Natural killer cell treated with Interleukin-12 subunit alpha and Interleukin-12 subunit beta and Interleukin-15 and Interleukin-18, amount 100 ng/mL, for 72 hours (primary cell): ENCODE data around the gene N4BP2. TPM values are rescaled to one million over a fixed set of nuclear protein-coding genes. Genes with fewer than 3 reads are reported as not detected.
"Not testable (repeated sequence)": the region's sequence is repeated elsewhere in the genome, so short reads cannot be mapped to it uniquely, and the experiment has no call there.

Source experiments
- ATAC-seq, 2 donors: fragments of 150-1000 bp; cut with Tn5 transposase in 1 of 2; sonication (Bioruptor Pico), chemical (Tn5 transposase) in 1 of 2; 2 replicates each; pipeline ENCODE4 v1.10.0; 2021
- DNase-seq: peaks from one replicate; pipeline ENCODE4 v3.0.0; 2022; ENCODE audit warnings: low spot score
- H3K27ac Mint-ChIP-seq, 2 donors: 1 replicate in 1 of 2; 2 replicates in 1 of 2; pipeline ENCODE4 v1.8.0; 2022; ENCODE audit warnings: mixed read lengths in 2 of 2, mild to moderate bottlenecking in 1 of 2, moderate library complexity in 1 of 2
- H3K27me3 Mint-ChIP-seq, 2 donors: 1 replicate in 1 of 2; 2 replicates in 1 of 2; pipeline ENCODE4 v1.8.0; 2022; ENCODE audit warnings: mixed read lengths in 2 of 2
- H3K36me3 Mint-ChIP-seq: one replicate; pipeline ENCODE4 v1.8.0; 2022; ENCODE audit warnings: mixed read lengths
- H3K4me1 Mint-ChIP-seq, 2 donors: 1 replicate in 1 of 2; 2 replicates in 1 of 2; pipeline ENCODE4 v1.8.0; 2022; ENCODE audit warnings: low read depth in 2 of 2, mixed read lengths in 2 of 2, mild to moderate bottlenecking in 1 of 2
- H3K4me3 Mint-ChIP-seq: one replicate; pipeline ENCODE4 v1.8.0; 2022; ENCODE audit warnings: mixed read lengths
- H3K9me3 Mint-ChIP-seq: 2 replicates; pipeline ENCODE4 v1.8.0; 2022; ENCODE audit warnings: mixed read lengths
- total RNA-seq, 2 donors: library from RNA; stranded (reverse); gene quantifications; one replicate each; pipeline ENCODE4 v1.2.3, GENCODE V29; 2022

N4BP2 gene
- total RNA-seq, 2 donors from 2014 or later, result 17.6 to 19.4 TPM

DNA sequence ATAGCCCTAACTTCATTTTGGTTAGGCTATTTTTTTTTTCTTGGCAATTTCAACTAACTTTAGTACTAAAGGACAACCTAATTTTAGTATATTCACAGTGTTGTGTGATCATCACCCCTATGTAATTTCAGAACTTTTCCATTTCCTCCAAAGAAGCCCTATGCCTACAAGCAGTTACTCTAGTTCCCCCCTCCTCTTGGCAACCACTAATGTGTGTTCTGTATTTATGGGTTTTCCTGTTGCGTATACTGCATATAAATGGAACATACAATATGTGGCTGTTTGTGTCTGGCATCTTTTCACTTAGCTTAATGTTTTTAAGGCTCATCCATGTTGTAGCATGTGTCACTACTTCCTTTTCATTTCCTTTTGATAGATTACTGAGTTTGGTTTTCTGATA is 57.6 kb downstream of the N4BP2 start:
- no peak for DNase-seq
- H3K27me3 Mint-ChIP-seq, result no peaks in the 10 kb centered on the region
- no peaks in the 10 kb centered on the region for H3K4me1 Mint-ChIP-seq
- H3K4me3 Mint-ChIP-seq, result no peak overlapping the region
- ATAC-seq, result no peak
- H3K36me3 Mint-ChIP-seq, result no peaks in the 10 kb centered on the region
- H3K27ac Mint-ChIP-seq, result no peak overlapping the region
- no peaks in the 10 kb centered on the region for H3K9me3 Mint-ChIP-seq

DNA sequence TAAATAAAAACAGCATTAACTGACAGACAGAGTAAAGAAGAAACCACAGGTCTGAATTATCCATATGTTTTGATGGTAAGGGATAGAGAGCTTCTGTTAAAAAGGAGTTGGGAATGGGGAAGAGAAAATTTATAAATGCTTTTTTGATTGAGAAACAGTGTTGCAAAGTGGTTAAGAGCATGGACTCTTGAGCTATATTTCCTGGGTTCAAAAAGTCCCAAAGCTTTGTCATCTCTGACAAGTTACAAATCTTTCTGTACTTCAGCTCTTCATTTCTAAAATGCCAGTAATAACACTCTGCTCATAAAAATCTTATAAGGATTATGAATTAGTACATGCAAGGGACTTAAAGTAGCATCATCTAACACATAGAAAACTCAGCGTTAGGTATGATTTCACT is 62.2 kb downstream of the N4BP2 start:
- no peaks in the 10 kb centered on the region for H3K9me3 Mint-ChIP-seq
- H3K27me3 Mint-ChIP-seq, result no peaks in the 10 kb centered on the region
- H3K36me3 Mint-ChIP-seq, result peaks cover 5% of the 10 kb centered on the region
- DNase-seq, result no peak
- H3K4me1 Mint-ChIP-seq, result peaks cover 3 to 5% of the 10 kb centered on the region in 2 donors
- peak overlapping the region in 1 of 2 donors; percentile 20 for H3K27ac Mint-ChIP-seq
- H3K4me3 Mint-ChIP-seq, result no peak overlapping the region
- no peak for ATAC-seq

DNA sequence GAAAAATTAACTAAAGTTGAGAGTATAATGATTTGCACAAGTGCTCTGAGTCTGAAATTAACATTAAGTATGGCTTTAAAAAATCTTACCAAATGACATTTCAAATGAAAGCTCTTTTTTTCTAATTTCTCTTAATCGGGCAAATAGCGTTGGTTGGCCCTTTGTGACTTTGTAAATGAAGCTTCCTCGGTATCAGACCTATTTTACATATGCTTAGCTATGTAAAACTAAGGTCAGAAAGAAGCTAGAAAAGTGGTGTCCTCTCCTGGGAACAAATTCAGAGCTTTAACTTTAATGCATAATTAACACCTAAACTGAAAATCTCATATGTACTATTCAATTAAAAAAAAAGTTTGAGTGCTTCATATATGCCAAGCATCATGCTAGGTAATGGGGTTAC is 62.7 kb downstream of the N4BP2 start:
- ATAC-seq (no peak), DNase-seq (no peak)
- H3K36me3 Mint-ChIP-seq, result peaks cover 5% of the 10 kb centered on the region
- peaks cover 3 to 5% of the 10 kb centered on the region in 2 donors for H3K4me1 Mint-ChIP-seq
- H3K4me3 Mint-ChIP-seq, result no peak overlapping the region
- no peak overlapping the region for H3K27ac Mint-ChIP-seq
- no peaks in the 10 kb centered on the region for H3K9me3 Mint-ChIP-seq
- no peaks in the 10 kb centered on the region for H3K27me3 Mint-ChIP-seq

DNA sequence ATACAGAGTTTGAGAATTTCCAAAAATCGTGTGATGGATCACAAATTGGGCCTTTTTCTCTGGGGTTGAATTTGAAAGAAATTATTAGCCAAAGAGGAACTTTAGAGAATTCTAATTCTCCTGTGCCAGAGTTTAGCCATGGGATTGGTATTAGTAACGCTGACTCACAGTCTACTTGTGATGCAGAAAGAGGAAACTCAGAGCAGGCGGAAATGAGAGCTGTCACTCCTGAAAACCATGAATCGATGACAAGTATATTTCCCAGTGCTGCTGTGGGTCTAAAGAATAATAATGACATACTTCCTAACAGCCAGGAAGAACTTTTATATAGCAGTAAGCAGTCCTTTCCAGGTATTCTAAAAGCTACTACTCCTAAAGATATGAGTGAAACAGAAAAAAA is 64.9 kb downstream of the N4BP2 start:
- Mint-ChIP-seq H3K27ac (no peak overlapping the region), H3K9me3 (no peaks in the 10 kb centered on the region), H3K4me1 (peaks cover 5 to 6% of the 10 kb centered on the region in 2 donors), H3K36me3 (peaks cover 5% of the 10 kb centered on the region), H3K4me3 (no peak overlapping the region), H3K27me3 (no peaks in the 10 kb centered on the region)
- no peak for DNase-seq
- peak in 1 of 2 donors; percentile 68 for ATAC-seq

DNA sequence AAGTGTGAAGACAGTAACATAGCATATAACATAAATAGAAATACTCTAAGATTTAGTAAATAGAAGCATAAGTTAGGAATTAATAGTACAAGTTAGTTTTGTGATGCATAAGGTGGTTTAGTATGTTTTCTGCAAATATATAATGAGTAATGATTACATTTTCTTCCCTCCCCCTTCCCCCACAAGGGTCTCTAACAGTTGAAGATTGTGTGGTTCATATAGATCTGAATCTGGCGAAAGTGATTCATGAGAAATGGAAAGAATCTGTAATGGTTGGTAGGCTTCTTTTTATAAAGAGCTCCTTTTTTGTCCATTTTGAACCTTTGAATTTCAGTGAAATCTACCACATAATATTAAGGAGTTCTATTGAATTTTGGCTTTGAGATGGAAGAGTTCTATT is 66.3 kb downstream of the N4BP2 start:
- Mint-ChIP-seq H3K27me3 (no peaks in the 10 kb centered on the region), H3K9me3 (no peaks in the 10 kb centered on the region), H3K27ac (no peak overlapping the region), H3K4me3 (no peak overlapping the region), H3K36me3 (peaks cover 5% of the 10 kb centered on the region), H3K4me1 (peaks cover 5 to 6% of the 10 kb centered on the region in 2 donors)
- DNase-seq, result no peak
- no peak for ATAC-seq

DNA sequence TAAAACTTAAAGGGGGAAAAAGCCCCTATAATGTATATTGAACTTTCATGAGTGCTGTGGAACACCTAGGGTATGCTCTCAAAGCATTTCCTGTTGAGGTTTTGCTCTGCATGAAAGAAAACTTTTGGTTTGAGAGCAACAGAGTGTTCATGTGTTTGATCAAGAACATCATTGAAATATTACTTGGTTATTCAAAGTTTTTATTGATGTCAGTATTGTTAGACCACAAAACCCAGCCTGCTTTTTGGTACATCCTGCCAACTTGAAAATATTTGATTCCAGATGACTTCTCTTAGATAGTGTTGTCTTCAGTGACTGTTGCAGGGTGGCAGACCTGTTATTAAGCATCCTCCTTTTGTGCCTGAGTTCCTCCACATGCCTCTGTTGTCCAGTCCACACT is 68.0 kb downstream of the N4BP2 start:
- no peak for ATAC-seq
- H3K27me3 Mint-ChIP-seq, result no peaks in the 10 kb centered on the region

DNA sequence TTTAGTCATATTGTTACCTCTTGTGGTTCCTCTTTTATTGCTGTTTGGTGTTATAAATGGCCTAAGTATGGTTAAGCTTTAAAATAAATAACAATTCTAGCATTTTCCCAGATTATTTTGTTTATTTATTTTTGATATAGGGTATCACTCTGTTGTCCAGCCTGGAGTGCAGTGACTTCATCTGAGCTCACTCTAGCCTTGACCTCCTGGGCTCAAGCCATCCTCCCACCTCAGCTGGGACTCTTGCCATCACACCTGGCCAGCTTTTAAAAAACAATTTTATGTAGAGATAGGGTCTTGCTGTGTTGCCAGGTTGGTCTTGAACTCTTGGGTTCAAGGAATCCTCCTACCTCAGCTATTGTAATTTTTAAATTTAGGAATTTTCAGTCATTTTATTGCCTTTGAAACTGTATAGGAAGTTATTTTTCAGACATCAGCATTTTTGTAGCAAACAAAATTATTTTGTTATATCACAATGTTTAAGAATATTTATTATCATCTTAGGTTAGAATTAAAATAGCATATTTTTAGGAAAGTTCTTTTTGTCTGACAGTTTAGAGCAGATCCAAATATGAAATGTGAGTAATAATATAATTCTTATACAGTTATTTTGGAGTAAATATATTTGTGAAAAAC is 73.9 kb downstream of the N4BP2 start:
- Mint-ChIP-seq H3K27me3 (no peaks in the 10 kb centered on the region), H3K27ac (no peak overlapping the region), H3K4me1 (no peaks in the 10 kb centered on the region)

More for the DNA sequence above, 68.0 kb downstream of the N4BP2 start:
- H3K36me3 Mint-ChIP-seq, result peaks cover 5% of the 10 kb centered on the region
- no peaks in the 10 kb centered on the region for H3K9me3 Mint-ChIP-seq
- H3K4me1 Mint-ChIP-seq, result peaks cover 5 to 6% of the 10 kb centered on the region in 2 donors
- no peak overlapping the region for H3K27ac Mint-ChIP-seq
- DNase-seq, result no peak
- no peak overlapping the region for H3K4me3 Mint-ChIP-seq

DNA sequence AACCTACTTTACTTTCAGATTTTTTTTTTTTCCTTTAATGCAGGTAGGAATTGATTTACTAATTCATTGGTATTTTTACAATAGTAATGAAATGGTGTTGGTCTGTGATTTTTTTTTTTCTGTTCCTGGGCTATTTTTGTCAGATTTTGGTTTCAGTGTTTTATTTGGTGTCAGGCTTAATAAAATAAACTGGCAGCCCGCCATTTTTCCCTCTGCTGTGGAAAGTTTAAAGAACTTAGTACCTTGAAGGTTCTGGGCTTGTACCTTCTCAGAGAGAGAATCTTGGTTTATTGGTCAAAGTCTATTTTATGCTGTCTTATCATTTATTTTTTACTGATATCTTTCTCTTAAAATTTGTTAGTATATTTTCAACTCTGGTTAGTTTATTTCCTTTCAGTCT is 76.2 kb downstream of the N4BP2 start:
- DNase-seq (no peak), ATAC-seq (no peak)
- no peak overlapping the region for H3K27ac Mint-ChIP-seq
- peaks cover 0 to 3% of the 10 kb centered on the region in 2 donors for H3K4me1 Mint-ChIP-seq
- no peak overlapping the region for H3K4me3 Mint-ChIP-seq
- no peaks in the 10 kb centered on the region for H3K9me3 Mint-ChIP-seq
- peaks cover 6% of the 10 kb centered on the region for H3K36me3 Mint-ChIP-seq
- H3K27me3 Mint-ChIP-seq, result no peaks in the 10 kb centered on the region

More for the DNA sequence above, 73.9 kb downstream of the N4BP2 start:
- no peak overlapping the region for H3K4me3 Mint-ChIP-seq
- H3K36me3 Mint-ChIP-seq, result no peaks in the 10 kb centered on the region
- H3K9me3 Mint-ChIP-seq, result no peaks in the 10 kb centered on the region
- ATAC-seq (no peak), DNase-seq (no peak)

DNA sequence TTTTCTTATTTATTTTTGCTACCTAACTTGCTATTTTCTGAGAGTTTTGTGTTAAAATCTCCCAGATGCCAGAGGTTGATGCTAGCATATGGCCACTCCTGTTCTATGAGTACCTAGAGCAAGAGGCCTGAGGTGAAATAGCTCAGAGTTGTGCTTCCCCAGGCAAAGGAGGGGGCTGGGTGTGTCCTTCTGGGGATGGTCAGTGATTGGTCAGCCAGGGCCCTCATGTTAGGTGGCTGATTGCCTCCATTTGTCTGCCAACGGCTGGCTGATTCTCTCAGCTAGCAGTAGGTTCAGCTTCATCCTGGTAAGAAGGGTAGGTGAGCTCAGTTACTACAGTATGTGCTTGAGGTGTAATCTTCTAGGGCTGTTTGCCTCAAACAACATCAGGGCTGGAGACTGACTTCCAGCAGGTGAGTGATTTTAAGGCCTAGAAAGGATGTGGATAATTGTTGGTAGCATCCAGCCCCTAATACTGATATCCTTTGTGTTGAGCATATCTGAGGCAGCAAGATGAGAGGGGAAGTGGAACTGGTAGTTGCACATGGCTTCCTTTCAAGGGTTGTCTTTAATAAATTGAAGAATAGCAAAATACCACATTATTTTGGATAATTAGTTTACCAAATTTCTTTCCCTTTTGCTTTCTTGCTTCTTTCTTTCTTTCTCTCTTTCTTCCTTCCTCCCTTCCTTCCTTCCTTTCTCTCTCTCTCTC is 77.7 kb downstream of the N4BP2 start:
- no peaks in the 10 kb centered on the region for H3K27me3 Mint-ChIP-seq
- no peak overlapping the region for H3K4me3 Mint-ChIP-seq
- ATAC-seq (no peak), DNase-seq (no peak)
- peaks cover 6% of the 10 kb centered on the region for H3K36me3 Mint-ChIP-seq
- H3K9me3 Mint-ChIP-seq, result no peaks in the 10 kb centered on the region
- H3K27ac Mint-ChIP-seq, result no peak overlapping the region
- peaks cover 0 to 3% of the 10 kb centered on the region in 2 donors for H3K4me1 Mint-ChIP-seq

DNA sequence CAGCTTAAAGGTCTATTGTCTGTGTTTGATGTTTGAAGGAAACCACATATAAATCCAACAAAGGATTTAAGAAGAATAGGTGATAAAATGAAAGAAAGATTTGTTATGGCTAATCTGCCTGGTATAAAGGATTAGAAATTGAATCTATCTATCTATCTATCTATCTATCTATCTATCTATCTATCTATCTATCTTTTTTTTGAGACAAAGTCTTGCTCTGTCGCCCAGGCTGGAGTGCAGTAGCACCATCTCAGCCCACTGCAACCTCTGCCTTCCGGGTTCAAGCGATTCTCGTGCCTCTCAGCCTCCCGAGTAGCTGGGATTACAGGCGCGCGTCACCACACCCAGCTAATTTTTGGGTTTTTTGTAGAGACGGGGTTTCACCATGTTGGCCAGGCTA is 79.6 kb downstream of the N4BP2 start:
- H3K4me1 Mint-ChIP-seq, ATAC-seq, H3K4me3 Mint-ChIP-seq, H3K27me3 Mint-ChIP-seq, H3K9me3 Mint-ChIP-seq, H3K27ac Mint-ChIP-seq, DNase-seq: not testable (repeated sequence)
- H3K36me3 Mint-ChIP-seq, result peaks cover 11% of the 10 kb centered on the region

DNA sequence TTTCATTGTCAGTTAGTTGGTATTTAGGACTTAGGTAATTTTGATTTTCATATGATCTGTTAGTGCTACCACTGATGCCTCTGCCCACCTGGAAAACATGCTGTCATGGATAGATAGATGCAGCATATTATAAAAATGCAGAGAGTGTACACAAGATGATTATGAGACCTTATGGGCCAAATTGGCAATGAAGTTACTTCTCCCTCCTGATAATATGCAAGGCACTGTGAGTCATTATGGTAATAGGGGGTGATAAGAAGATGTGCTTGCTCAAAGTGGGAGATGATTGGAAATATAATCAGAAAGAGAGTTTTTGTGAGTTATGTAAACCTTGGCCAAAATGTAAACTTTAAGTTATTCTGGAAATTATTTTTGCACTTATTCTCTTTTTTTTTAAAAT is 83.5 kb downstream of the N4BP2 start:
- Mint-ChIP-seq H3K27ac (no peak overlapping the region), H3K27me3 (no peaks in the 10 kb centered on the region), H3K4me1 (peaks cover 0 to 3% of the 10 kb centered on the region in 2 donors), H3K9me3 (no peaks in the 10 kb centered on the region), H3K36me3 (peaks cover 11% of the 10 kb centered on the region), H3K4me3 (no peak overlapping the region)
- ATAC-seq, result no peak
- no peak for DNase-seq

DNA sequence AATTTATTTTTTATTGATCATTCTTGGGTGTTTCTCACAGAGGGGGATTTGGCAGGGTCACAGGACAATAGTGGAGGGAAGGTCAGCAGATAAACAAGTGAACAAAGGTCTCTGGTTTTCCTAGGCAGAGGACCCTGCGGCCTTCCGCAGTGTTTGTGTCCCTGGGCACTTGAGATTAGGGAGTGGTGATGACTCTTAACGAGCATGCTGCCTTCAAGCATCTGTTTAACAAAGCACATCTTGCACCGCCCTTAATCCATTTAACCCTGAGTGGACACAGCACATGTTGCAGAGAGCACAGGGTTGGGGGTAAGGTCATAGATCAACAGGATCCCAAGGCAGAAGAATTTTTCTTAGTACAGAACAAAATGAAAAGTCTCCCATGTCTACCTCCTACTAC is 83.9 kb downstream of the N4BP2 start:
- not testable (repeated sequence) for H3K9me3 Mint-ChIP-seq, ATAC-seq
- H3K36me3 Mint-ChIP-seq, result peaks cover 11% of the 10 kb centered on the region

DNA sequence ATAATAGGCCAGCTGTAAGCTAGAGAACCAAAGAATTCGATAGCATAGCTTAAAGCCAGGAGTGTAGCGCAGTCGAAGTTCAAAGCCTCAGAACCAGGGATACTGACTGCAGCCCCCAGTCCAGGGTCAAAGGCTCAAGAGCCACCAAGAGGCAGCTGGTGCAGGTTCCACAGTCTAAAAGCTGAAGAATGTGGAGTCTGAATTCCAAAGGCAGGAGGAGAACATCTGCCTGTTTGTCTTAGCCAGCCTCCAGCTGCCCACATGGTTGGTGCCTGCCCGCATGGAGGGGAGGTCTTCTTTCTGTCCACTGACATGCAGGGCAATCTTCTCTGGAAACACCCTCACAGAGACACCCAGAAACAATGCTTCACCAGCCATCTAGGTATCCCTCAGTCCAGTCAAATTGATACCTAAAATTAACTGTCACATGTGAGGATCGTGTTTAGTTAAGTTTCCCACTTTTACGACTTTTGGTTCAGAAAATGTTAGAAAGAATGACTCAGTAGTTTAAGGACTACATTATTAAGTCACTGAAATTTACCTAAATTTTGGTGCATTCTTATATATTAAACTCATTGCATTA is 87.4 kb downstream of the N4BP2 start:
- no peak overlapping the region for H3K4me3 Mint-ChIP-seq
- no peaks in the 10 kb centered on the region for H3K9me3 Mint-ChIP-seq
- H3K4me1 Mint-ChIP-seq, result no peaks in the 10 kb centered on the region
- no peak for DNase-seq
- H3K36me3 Mint-ChIP-seq, result peaks cover 5% of the 10 kb centered on the region
- no peaks in the 10 kb centered on the region for H3K27me3 Mint-ChIP-seq
- no peak overlapping the region for H3K27ac Mint-ChIP-seq
- no peak for ATAC-seq

More for the DNA sequence above, 83.9 kb downstream of the N4BP2 start:
- not testable (repeated sequence) for H3K27me3 Mint-ChIP-seq, H3K4me3 Mint-ChIP-seq, H3K27ac Mint-ChIP-seq, H3K4me1 Mint-ChIP-seq, DNase-seq

DNA sequence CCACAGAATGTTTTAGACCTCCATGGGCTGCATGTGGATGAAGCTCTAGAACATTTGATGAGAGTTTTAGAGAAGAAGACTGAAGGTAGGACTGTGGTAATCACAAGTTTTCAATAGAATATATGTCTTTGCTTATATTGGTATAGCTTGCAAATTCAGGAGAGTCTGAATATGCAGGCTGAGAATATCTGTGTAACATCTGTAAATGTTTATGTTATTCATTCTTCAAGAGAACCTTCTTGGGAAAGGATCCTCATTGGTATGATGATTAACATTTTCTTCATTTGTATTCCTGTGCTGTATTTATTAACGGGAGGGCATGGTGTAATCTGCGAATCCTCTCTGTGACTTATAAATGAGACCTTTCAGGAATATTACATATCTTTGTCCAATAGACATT is 88.1 kb downstream of the N4BP2 start:
- Mint-ChIP-seq H3K9me3 (no peaks in the 10 kb centered on the region), H3K36me3 (peaks cover 5% of the 10 kb centered on the region), H3K4me3 (no peak overlapping the region), H3K27me3 (no peaks in the 10 kb centered on the region), H3K4me1 (no peaks in the 10 kb centered on the region), H3K27ac (no peak overlapping the region)
- ATAC-seq, result no peak
- no peak for DNase-seq
